Astrocyte (in vitro differentiated cells and primary cell): ENCODE data around the gene SLC38A4. TPM values are rescaled to one million over a fixed set of nuclear protein-coding genes. Genes with fewer than 3 reads are reported as not detected.
"Not testable (repeated sequence)": the region's sequence is repeated elsewhere in the genome, so short reads cannot be mapped to it uniquely, and the experiment has no call there.

Experiments used
- DNase-seq: peaks from one replicate; pipeline ENCODE4 v3.0.0-alpha.2; 2010; ENCODE audit warnings: low read depth
- FAIRE-seq: peaks from 2 replicates; lab custom pipeline; 2011; peaks lifted over from hg19 to GRCh38; lab: Jason Lieb, UNC
- H2AFZ ChIP-seq: 2 replicates; pipeline ENCODE4 v1.6.0; 2012; ENCODE audit warnings: low read depth, low read length, inconsistent platforms
- H3K27ac ChIP-seq: 2 replicates; pipeline ENCODE4 v1.5.1; 2011; ENCODE audit warnings: low read depth, low read length, inconsistent platforms
- H3K27me3 ChIP-seq: 2 replicates; pipeline ENCODE4 v1.6.0; 2011; ENCODE audit warnings: low read length, inconsistent platforms; ENCODE audit not compliant: insufficient read depth
- H3K36me3 ChIP-seq: 2 replicates; pipeline ENCODE4 v1.5.1; 2011; ENCODE audit warnings: low read length, inconsistent platforms; ENCODE audit not compliant: insufficient read depth
- H3K4me1 ChIP-seq: 2 replicates; pipeline ENCODE4 v1.5.1; 2011; ENCODE audit warnings: low read length, inconsistent platforms; ENCODE audit not compliant: insufficient read depth
- H3K4me2 ChIP-seq: 2 replicates; pipeline ENCODE4 v1.6.0; 2012; ENCODE audit warnings: low read length, inconsistent platforms
- H3K4me3 ChIP-seq: 2 replicates; pipeline ENCODE4 v1.5.1; 2011; ENCODE audit warnings: low read depth, mild to moderate bottlenecking, low read length, inconsistent platforms; ENCODE audit not compliant: insufficient read depth
- H3K79me2 ChIP-seq: 2 replicates; pipeline ENCODE4 v1.6.0; 2012; ENCODE audit warnings: mild to moderate bottlenecking, low read length, inconsistent platforms; ENCODE audit not compliant: insufficient read depth
- H3K9ac ChIP-seq: 2 replicates; pipeline ENCODE4 v1.6.0; 2012; ENCODE audit warnings: mild to moderate bottlenecking, low read length, inconsistent platforms
- H3K9me3 ChIP-seq: 2 replicates; pipeline ENCODE4 v1.5.1; 2012; ENCODE audit warnings: low read depth, mild to moderate bottlenecking, low read length, inconsistent platforms; ENCODE audit not compliant: insufficient read depth
- H4K20me1 ChIP-seq: 2 replicates; pipeline ENCODE4 v1.6.0; 2012; ENCODE audit warnings: low read length, inconsistent platforms; ENCODE audit not compliant: insufficient read depth
- H3K27ac Mint-ChIP-seq: one replicate; pipeline ENCODE4 v1.8.0; 2021; ENCODE audit warnings: mild to moderate bottlenecking, mixed read lengths; ENCODE audit not compliant: unreplicated experiment
- H3K27me3 Mint-ChIP-seq: one replicate; pipeline ENCODE4 v1.8.0; 2021; ENCODE audit warnings: low read depth, mixed read lengths; ENCODE audit not compliant: unreplicated experiment
- H3K36me3 Mint-ChIP-seq: one replicate; pipeline ENCODE4 v1.8.0; 2021; ENCODE audit warnings: low read depth, mixed read lengths; ENCODE audit not compliant: unreplicated experiment
- H3K4me1 Mint-ChIP-seq: one replicate; pipeline ENCODE4 v1.8.0; 2021; ENCODE audit warnings: low read depth, mixed read lengths; ENCODE audit not compliant: unreplicated experiment
- H3K4me3 Mint-ChIP-seq: one replicate; pipeline ENCODE4 v1.8.0; 2021; ENCODE audit warnings: mild to moderate bottlenecking, moderate library complexity, mixed read lengths; ENCODE audit not compliant: unreplicated experiment
- H3K9me3 Mint-ChIP-seq: one replicate; pipeline ENCODE4 v1.8.0; 2021; ENCODE audit warnings: mild to moderate bottlenecking, mixed read lengths; ENCODE audit not compliant: unreplicated experiment
- EZH2 ChIP-seq: IDR thresholded peaks from 2 replicates; pipeline ENCODE4 v1.6.1; 2012; ENCODE audit warnings: mild to moderate bottlenecking, low read length, inconsistent platforms; ENCODE audit not compliant: insufficient read depth
- total RNA-seq: library from RNA; stranded (reverse); gene quantifications from 2 replicates; pipeline ENCODE4 v1.2.1, GENCODE V29; 2021
- TF ChIP-seq, protein P1 (sequence below): IDR thresholded peaks from 2 replicates; pipeline ENCODE4 v1.5.1; 2011; ENCODE audit warnings: low read depth, mild to moderate bottlenecking, inconsistent platforms, low read length, moderate library complexity; ENCODE audit not compliant: insufficient read depth

SLC38A4 gene
- total RNA-seq, 1 donor from 2014 or later: 1.6 TPM

GRCh38 chr12:46743456-46743855, 82.3 kb downstream of the SLC38A4 start:
- TF ChIP-seq, protein P1, sequence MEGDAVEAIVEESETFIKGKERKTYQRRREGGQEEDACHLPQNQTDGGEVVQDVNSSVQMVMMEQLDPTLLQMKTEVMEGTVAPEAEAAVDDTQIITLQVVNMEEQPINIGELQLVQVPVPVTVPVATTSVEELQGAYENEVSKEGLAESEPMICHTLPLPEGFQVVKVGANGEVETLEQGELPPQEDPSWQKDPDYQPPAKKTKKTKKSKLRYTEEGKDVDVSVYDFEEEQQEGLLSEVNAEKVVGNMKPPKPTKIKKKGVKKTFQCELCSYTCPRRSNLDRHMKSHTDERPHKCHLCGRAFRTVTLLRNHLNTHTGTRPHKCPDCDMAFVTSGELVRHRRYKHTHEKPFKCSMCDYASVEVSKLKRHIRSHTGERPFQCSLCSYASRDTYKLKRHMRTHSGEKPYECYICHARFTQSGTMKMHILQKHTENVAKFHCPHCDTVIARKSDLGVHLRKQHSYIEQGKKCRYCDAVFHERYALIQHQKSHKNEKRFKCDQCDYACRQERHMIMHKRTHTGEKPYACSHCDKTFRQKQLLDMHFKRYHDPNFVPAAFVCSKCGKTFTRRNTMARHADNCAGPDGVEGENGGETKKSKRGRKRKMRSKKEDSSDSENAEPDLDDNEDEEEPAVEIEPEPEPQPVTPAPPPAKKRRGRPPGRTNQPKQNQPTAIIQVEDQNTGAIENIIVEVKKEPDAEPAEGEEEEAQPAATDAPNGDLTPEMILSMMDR: no peak
- no peak for TF ChIP-seq EZH2

GRCh38 chr12:46742271-46742670, 83.5 kb downstream of the SLC38A4 start:
- H4K20me1 ChIP-seq, H3K36me3 Mint-ChIP-seq, H3K27ac ChIP-seq, H2AFZ ChIP-seq, H3K79me2 ChIP-seq, H3K4me2 ChIP-seq, H3K4me1 Mint-ChIP-seq, H3K27me3 ChIP-seq, H3K27ac Mint-ChIP-seq, DNase-seq, H3K4me3 ChIP-seq, H3K9ac ChIP-seq, H3K27me3 Mint-ChIP-seq, FAIRE-seq, H3K9me3 ChIP-seq, H3K4me3 Mint-ChIP-seq, H3K36me3 ChIP-seq, H3K4me1 ChIP-seq: not testable (repeated sequence)
- peaks cover 11% of the 10 kb centered on the region for H3K9me3 Mint-ChIP-seq

More at GRCh38 chr12:46743456-46743855, 82.3 kb downstream of the SLC38A4 start:
- Histone ChIP-seq H3K27me3 (no peaks in the 10 kb centered on the region), H2AFZ (no peak overlapping the region), H3K4me1 (no peaks in the 10 kb centered on the region), H3K9ac (no peak overlapping the region), H3K79me2 (no peaks in the 10 kb centered on the region), H4K20me1 (no peaks in the 10 kb centered on the region), H3K27ac (no peak overlapping the region), H3K4me3 (no peak overlapping the region), H3K36me3 (no peaks in the 10 kb centered on the region), H3K9me3 (no peaks in the 10 kb centered on the region), H3K4me2 (no peak overlapping the region)
- Mint-ChIP-seq H3K4me3 (no peak overlapping the region), H3K4me1 (no peaks in the 10 kb centered on the region), H3K36me3 (no peaks in the 10 kb centered on the region), H3K27ac (no peak overlapping the region), H3K9me3 (peaks cover 15% of the 10 kb centered on the region), H3K27me3 (no peaks in the 10 kb centered on the region)
- DNase-seq: no peak
- no peak for FAIRE-seq

DNA sequence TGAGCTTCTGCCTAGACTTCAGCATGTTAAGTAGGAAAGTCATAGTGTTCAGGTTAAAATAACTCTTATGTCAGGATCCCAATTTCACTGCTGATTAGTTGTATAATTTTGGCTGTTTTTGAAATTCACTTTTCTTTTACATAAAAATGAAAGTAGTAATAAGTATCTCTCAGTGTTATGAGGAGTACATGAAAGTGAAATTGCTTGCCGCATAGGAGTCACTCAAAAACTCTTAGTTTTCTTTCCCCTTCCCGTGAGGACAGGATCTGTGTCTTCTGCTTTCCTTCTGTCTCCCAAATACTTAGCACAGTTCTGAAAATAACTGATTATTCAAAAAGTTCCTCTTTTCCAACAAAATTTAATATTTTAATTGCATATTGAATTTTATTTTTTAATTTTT, 100.5 kb downstream of the SLC38A4 start:
- H3K27me3 Mint-ChIP-seq: no peaks in the 10 kb centered on the region
- H3K79me2 ChIP-seq: no peaks in the 10 kb centered on the region
- H3K36me3 ChIP-seq: no peaks in the 10 kb centered on the region
- H3K4me2 ChIP-seq: no peak overlapping the region
- H3K4me3 Mint-ChIP-seq: no peak overlapping the region
- FAIRE-seq: no peak
- H3K9me3 Mint-ChIP-seq: peaks cover 10% of the 10 kb centered on the region
- no peaks in the 10 kb centered on the region for H3K36me3 Mint-ChIP-seq
- H3K4me1 ChIP-seq: no peaks in the 10 kb centered on the region
- H3K27ac Mint-ChIP-seq: no peak overlapping the region
- H4K20me1 ChIP-seq: no peaks in the 10 kb centered on the region
- no peak overlapping the region for H3K9ac ChIP-seq
- no peaks in the 10 kb centered on the region for H3K4me1 Mint-ChIP-seq
- DNase-seq: no peak
- no peak overlapping the region for H3K4me3 ChIP-seq
- H3K9me3 ChIP-seq: no peaks in the 10 kb centered on the region
- no peak overlapping the region for H3K27ac ChIP-seq
- TF ChIP-seq, protein P1: no peak
- no peak for TF ChIP-seq EZH2
- no peaks in the 10 kb centered on the region for H3K27me3 ChIP-seq
- no peak overlapping the region for H2AFZ ChIP-seq
